Measurements from ENCODE around the gene ANP32A. TPM values are rescaled to one million over a fixed set of nuclear protein-coding genes. Genes with fewer than 3 reads are reported as not detected.

ANP32A gene
- total RNA-seq, 1 donor from 2014 or later, result 248 TPM

DNA sequence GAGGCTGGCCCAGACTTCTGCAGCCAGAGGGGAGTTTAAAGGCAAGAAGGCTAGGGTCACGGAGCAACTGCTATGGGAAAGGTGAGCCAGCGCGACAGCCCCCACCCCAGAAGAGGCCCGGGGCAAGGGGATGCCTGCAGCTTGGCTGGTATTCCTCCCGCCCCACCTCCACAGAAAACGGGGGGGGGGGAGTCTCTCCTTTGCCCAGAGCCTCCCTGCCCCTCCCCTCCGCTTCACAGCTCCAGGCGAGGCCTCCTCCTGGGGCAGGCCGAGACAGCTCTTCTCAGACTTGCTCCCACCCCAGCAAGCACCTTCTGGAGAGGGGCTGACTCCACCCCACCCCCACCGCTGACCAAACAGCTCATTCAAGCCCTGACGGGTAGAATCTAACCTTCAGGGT, 13.4 kb downstream of the ANP32A start:
- no peak for DNase-seq (ENCODE audit: low spot score)
- Mint-ChIP-seq H3K4me3 (ENCODE audit: unreplicated experiment) (no peak overlapping the region), H3K9me3 (ENCODE audit: unreplicated experiment) (no peaks in the 10 kb centered on the region), H3K27ac (ENCODE audit: unreplicated experiment) (no peak overlapping the region), H3K4me1 (ENCODE audit: unreplicated experiment) (peaks cover 55% of the 10 kb centered on the region), H3K27me3 (ENCODE audit: unreplicated experiment) (no peaks in the 10 kb centered on the region), H3K36me3 (ENCODE audit: low read depth, unreplicated experiment) (peaks cover 24% of the 10 kb centered on the region)
- TF ChIP-seq, protein P1, sequence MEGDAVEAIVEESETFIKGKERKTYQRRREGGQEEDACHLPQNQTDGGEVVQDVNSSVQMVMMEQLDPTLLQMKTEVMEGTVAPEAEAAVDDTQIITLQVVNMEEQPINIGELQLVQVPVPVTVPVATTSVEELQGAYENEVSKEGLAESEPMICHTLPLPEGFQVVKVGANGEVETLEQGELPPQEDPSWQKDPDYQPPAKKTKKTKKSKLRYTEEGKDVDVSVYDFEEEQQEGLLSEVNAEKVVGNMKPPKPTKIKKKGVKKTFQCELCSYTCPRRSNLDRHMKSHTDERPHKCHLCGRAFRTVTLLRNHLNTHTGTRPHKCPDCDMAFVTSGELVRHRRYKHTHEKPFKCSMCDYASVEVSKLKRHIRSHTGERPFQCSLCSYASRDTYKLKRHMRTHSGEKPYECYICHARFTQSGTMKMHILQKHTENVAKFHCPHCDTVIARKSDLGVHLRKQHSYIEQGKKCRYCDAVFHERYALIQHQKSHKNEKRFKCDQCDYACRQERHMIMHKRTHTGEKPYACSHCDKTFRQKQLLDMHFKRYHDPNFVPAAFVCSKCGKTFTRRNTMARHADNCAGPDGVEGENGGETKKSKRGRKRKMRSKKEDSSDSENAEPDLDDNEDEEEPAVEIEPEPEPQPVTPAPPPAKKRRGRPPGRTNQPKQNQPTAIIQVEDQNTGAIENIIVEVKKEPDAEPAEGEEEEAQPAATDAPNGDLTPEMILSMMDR (IDR thresholded peaks at IDR 0.05; ENCODE audit: unreplicated experiment), result no peak

GRCh38 chr15:68806220-68807060, 14.3 kb downstream of the ANP32A start:
- H3K27ac Mint-ChIP-seq (ENCODE audit: unreplicated experiment), result no peak overlapping the region
- H3K4me1 Mint-ChIP-seq (ENCODE audit: unreplicated experiment), result peaks cover 61% of the 10 kb centered on the region
- peak overlapping the region; percentile 35 for H3K4me3 Mint-ChIP-seq (ENCODE audit: unreplicated experiment)
- peaks cover 2% of the 10 kb centered on the region for H3K27me3 Mint-ChIP-seq (ENCODE audit: unreplicated experiment)
- no peaks in the 10 kb centered on the region for H3K9me3 Mint-ChIP-seq (ENCODE audit: unreplicated experiment)
- H3K36me3 Mint-ChIP-seq (ENCODE audit: low read depth, unreplicated experiment), result peaks cover 24% of the 10 kb centered on the region
- TF ChIP-seq, protein P1 (IDR thresholded peaks at IDR 0.05; ENCODE audit: unreplicated experiment), result no peak
- no peak for DNase-seq (ENCODE audit: low spot score)

DNA sequence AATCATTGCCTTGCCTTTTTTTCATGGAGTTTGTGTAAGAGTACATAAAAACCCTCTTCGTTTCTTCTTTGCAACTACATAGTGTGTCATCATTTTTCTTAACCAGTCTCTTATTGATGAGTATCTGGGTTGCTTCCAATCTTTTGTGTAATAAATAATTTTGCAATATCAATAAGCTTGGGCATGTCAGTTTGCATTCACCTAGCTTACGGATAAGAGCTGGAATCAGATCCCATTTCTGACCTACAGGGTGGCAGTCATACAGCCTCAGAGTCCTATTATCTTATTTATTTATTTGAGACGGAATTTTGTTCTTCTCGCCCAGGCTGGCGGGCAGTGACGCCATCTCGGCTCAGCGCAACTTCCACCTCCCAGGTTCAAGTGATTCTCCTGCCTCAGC, 18.3 kb downstream of the ANP32A start:
- H3K4me1 Mint-ChIP-seq (ENCODE audit: unreplicated experiment), result peaks cover 62% of the 10 kb centered on the region
- peaks cover 12% of the 10 kb centered on the region for H3K36me3 Mint-ChIP-seq (ENCODE audit: low read depth, unreplicated experiment)
- no peak for DNase-seq (ENCODE audit: low spot score)
- H3K9me3 Mint-ChIP-seq (ENCODE audit: unreplicated experiment), result no peaks in the 10 kb centered on the region
- H3K4me3 Mint-ChIP-seq (ENCODE audit: unreplicated experiment), result no peak overlapping the region
- H3K27ac Mint-ChIP-seq (ENCODE audit: unreplicated experiment), result peak overlapping the region; percentile 13
- TF ChIP-seq, protein P1 (IDR thresholded peaks at IDR 0.05; ENCODE audit: unreplicated experiment), result no peak
- peaks cover 6% of the 10 kb centered on the region for H3K27me3 Mint-ChIP-seq (ENCODE audit: unreplicated experiment)

DNA sequence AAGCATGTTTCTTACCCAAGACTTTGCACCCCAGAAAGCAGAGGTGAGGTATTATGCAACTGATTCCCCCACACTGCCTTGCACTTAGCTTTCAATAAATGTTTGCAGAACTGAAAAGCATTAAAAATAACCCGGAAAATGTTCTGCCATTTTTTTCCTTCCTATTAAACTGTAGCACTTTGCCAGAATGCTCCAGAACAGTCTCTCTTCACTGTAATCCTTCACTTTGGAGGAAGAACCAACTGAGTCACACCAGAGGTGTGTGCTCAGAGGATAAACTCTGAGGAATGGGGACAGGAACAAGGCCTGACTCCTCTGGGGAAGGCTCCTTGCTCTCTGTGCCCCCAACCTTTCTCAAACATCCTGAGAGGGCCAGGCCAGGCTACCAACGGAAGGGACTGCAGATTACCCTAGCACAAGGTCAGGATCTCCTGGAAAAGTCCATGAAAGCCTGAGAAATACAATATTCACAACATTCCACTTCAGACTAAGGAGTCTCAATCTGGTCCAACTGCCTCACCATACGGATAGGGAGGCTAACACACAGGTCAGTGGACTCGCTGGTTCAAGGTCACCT, 19.0 kb downstream of the ANP32A start:
- no peak for DNase-seq (ENCODE audit: low spot score)
- Mint-ChIP-seq H3K9me3 (ENCODE audit: unreplicated experiment) (no peaks in the 10 kb centered on the region), H3K36me3 (ENCODE audit: low read depth, unreplicated experiment) (peaks cover 13% of the 10 kb centered on the region), H3K4me1 (ENCODE audit: unreplicated experiment) (peaks cover 64% of the 10 kb centered on the region), H3K27ac (ENCODE audit: unreplicated experiment) (no peak overlapping the region), H3K4me3 (ENCODE audit: unreplicated experiment) (peak overlapping the region; percentile 51), H3K27me3 (ENCODE audit: unreplicated experiment) (peaks cover 6% of the 10 kb centered on the region)
- TF ChIP-seq, protein P1 (IDR thresholded peaks at IDR 0.05; ENCODE audit: unreplicated experiment), result no peak

GRCh38 chr15:68800875-68801274, 19.8 kb downstream of the ANP32A start:
- Mint-ChIP-seq H3K4me3 (ENCODE audit: unreplicated experiment) (no peak overlapping the region), H3K4me1 (ENCODE audit: unreplicated experiment) (peaks cover 64% of the 10 kb centered on the region), H3K27ac (ENCODE audit: unreplicated experiment) (no peak overlapping the region), H3K36me3 (ENCODE audit: low read depth, unreplicated experiment) (peaks cover 8% of the 10 kb centered on the region), H3K27me3 (ENCODE audit: unreplicated experiment) (peaks cover 6% of the 10 kb centered on the region), H3K9me3 (ENCODE audit: unreplicated experiment) (no peaks in the 10 kb centered on the region)
- DNase-seq (ENCODE audit: low spot score), result no peak
- TF ChIP-seq, protein P1 (IDR thresholded peaks at IDR 0.05; ENCODE audit: unreplicated experiment), result no peak

Data from endothelial cell (in vitro differentiated cells).